Keratinocyte (primary cell): Measurements from ENCODE around the gene SORBS2.

Experiments
- CTCF ChIP-seq, 3 experiments: IDR thresholded peaks in 1 of 3; conservative IDR thresholded peaks in 1 of 3; optimal IDR thresholded peaks in 1 of 3; 2 replicates in 2 of 3; 3 replicates in 1 of 3; pipeline versions ENCODE3 to v1.5.1; 2011; ENCODE audit warnings: low read length in 3 of 3, mild to moderate bottlenecking in 3 of 3, moderate library complexity in 2 of 3, control low read depth in 1 of 3, inconsistent platforms in 1 of 3; ENCODE audit not compliant: insufficient read depth in 2 of 3; ENCODE audit errors: extremely low read depth in 1 of 3
- EZH2 ChIP-seq: IDR thresholded peaks from one replicate; pipeline ENCODE4 v1.6.1; 2012; ENCODE audit warnings: inconsistent platforms, mild to moderate bottlenecking, low read length, moderate library complexity

- TF ChIP-seq CTCF (optimal IDR thresholded peaks at IDR 0.05 in 1 of 3, IDR thresholded peaks at IDR 0.05 in 1 of 3, conservative IDR thresholded peaks at IDR 0.05 in 1 of 3; ENCODE audit: extremely low read depth in 1 of 3, insufficient read depth in 2 of 3, low read length in 3 of 3) = no peak
- no peak for TF ChIP-seq EZH2
These were observed 30.3 kb downstream of the SORBS2 start for GRCh38 chr4:185781555-185782215.
